Natural killer cell (primary cell): ENCODE measurements around the gene TTC12. TPM values are rescaled to one million over a fixed set of nuclear protein-coding genes. Genes with fewer than 3 reads are reported as not detected.

Experiments
- ATAC-seq, 3 donors: fragments of 150-1000 bp in 2 of 3; fragments of 200-7000 bp in 1 of 3; cut with Tn5 transposase; 1 replicate in 1 of 3; 2 replicates in 2 of 3; pipeline ENCODE4 v1.10.0; 2021; ENCODE audit warnings: mild to moderate bottlenecking in 2 of 3, moderate library complexity in 2 of 3
- DNase-seq, 2 donors: peaks; one replicate each; pipeline versions ENCODE4 v3.0.0 to v3.0.0-alpha.2; 2013 to 2021; ENCODE audit warnings: mixed read lengths in 1 of 2
- H3K27ac ChIP-seq: one replicate; pipeline ENCODE4 v1.5.1; 2013; ENCODE audit warnings: mild to moderate bottlenecking, low read length
- H3K27me3 ChIP-seq: one replicate; pipeline ENCODE4 v1.6.1; 2013; ENCODE audit warnings: low read length; ENCODE audit not compliant: control insufficient read depth, insufficient read depth
- H3K36me3 ChIP-seq: one replicate; pipeline ENCODE4 v1.6.1; 2013; ENCODE audit warnings: low read length; ENCODE audit not compliant: control insufficient read depth, insufficient read depth
- H3K4me1 ChIP-seq: one replicate; pipeline ENCODE4 v1.6.1; 2013; ENCODE audit warnings: low read length; ENCODE audit not compliant: control insufficient read depth, insufficient read depth
- H3K4me3 ChIP-seq: one replicate; pipeline ENCODE4 v1.5.1; 2013; ENCODE audit warnings: low read length
- H3K9me3 ChIP-seq: one replicate; pipeline ENCODE4 v1.6.1; 2013; ENCODE audit warnings: low read length; ENCODE audit not compliant: control insufficient read depth, insufficient read depth
- H3K27ac Mint-ChIP-seq, 2 donors: one replicate each; pipeline ENCODE4 v1.8.0; 2022; ENCODE audit warnings: mild to moderate bottlenecking in 2 of 2, mixed read lengths in 2 of 2, moderate library complexity in 1 of 2
- H3K27me3 Mint-ChIP-seq, 2 donors: one replicate each; pipeline ENCODE4 v1.8.0; 2022; ENCODE audit warnings: low read depth in 2 of 2, mixed read lengths in 2 of 2
- H3K36me3 Mint-ChIP-seq: one replicate; pipeline ENCODE4 v1.8.0; 2022; ENCODE audit warnings: mixed read lengths
- H3K4me1 Mint-ChIP-seq, 2 donors: one replicate each; pipeline ENCODE4 v1.8.0; 2022; ENCODE audit warnings: mixed read lengths in 2 of 2
- H3K4me3 Mint-ChIP-seq: one replicate; pipeline ENCODE4 v1.8.0; 2022; ENCODE audit warnings: mild to moderate bottlenecking, moderate library complexity, mixed read lengths
- H3K9me3 Mint-ChIP-seq, 2 donors: one replicate each; pipeline ENCODE4 v1.8.0; 2022; ENCODE audit warnings: mixed read lengths in 2 of 2
- WGBS: methylation state at CpG from one replicate; pipeline ENCODE4 v1.1.7; 2013; ENCODE audit warnings: missing lambda C conversion rate; ENCODE audit not compliant: insufficient coverage; 5-methylcytosine and 5-hydroxymethylcytosine counted together
- intact Hi-C: fragments of 100-400 bp; cut with micrococcal nuclease; formaldehyde crosslinking; loops from one replicate; pipeline ENCODE4 v1.14.2; 2022
- total RNA-seq, 4 donors: library from RNA; stranded (reverse); fragments of 120-200 nt in 1 of 4; gene quantifications; one replicate each; pipeline versions ENCODE4 v1.2.3 to v1.2.4, GENCODE V29; 2013 to 2022
- TF ChIP-seq, protein P1 (sequence below): fragments of 200-600 bp; IDR thresholded peaks from one replicate; pipeline ENCODE4 v1.8.0; 2022; ENCODE audit warnings: antibody characterized with exemption

TTC12 gene
- total RNA-seq, 3 donors from 2014 or later (not counting 1 experiment from before 2014, with no cell fraction given), result 20.8 to 25.4 (median 24.1) TPM

DNA sequence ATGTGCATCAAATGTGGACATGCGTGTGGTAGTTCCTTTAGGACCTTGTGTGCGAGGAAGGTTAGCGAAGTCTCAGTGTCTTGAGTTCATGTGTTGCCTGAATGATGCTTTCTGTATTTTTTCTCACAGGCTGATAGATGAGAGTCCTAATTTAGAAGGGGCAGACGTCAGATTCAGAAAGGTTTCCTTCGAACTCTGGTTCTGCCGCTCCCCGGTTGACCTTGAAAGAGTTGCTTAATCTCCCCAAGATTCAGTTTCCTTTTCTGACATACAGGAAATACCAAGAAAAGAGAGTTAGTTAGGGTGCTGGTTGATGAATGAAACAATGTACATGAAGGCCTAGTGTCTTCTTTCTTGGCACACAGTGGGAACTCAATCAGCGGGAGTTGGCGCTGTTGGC, 35.9 kb upstream of the TTC12 start:
- Histone ChIP-seq H3K9me3 (no peaks in the 10 kb centered on the region), H3K4me3 (no peak overlapping the region), H3K4me1 (no peaks in the 10 kb centered on the region), H3K27ac (no peak overlapping the region), H3K36me3 (peaks cover 33% of the 10 kb centered on the region), H3K27me3 (no peaks in the 10 kb centered on the region)
- peaks cover 23% of the 10 kb centered on the region for H3K36me3 Mint-ChIP-seq
- 94% methylated on average over 6 of the region's 9 CpGs for WGBS
- TF ChIP-seq, protein P1, sequence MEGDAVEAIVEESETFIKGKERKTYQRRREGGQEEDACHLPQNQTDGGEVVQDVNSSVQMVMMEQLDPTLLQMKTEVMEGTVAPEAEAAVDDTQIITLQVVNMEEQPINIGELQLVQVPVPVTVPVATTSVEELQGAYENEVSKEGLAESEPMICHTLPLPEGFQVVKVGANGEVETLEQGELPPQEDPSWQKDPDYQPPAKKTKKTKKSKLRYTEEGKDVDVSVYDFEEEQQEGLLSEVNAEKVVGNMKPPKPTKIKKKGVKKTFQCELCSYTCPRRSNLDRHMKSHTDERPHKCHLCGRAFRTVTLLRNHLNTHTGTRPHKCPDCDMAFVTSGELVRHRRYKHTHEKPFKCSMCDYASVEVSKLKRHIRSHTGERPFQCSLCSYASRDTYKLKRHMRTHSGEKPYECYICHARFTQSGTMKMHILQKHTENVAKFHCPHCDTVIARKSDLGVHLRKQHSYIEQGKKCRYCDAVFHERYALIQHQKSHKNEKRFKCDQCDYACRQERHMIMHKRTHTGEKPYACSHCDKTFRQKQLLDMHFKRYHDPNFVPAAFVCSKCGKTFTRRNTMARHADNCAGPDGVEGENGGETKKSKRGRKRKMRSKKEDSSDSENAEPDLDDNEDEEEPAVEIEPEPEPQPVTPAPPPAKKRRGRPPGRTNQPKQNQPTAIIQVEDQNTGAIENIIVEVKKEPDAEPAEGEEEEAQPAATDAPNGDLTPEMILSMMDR, result no peak
- no peak overlapping the region for H3K4me3 Mint-ChIP-seq
- intact Hi-C loops, result no loop called here
- no peaks in the 10 kb centered on the region for H3K4me1 Mint-ChIP-seq
- DNase-seq, result no peak
- no peaks in the 10 kb centered on the region for H3K9me3 Mint-ChIP-seq
- no peak for ATAC-seq
- no peaks in the 10 kb centered on the region for H3K27me3 Mint-ChIP-seq
- H3K27ac Mint-ChIP-seq, result peak overlapping the region in 1 of 2 donors; percentile 17

DNA sequence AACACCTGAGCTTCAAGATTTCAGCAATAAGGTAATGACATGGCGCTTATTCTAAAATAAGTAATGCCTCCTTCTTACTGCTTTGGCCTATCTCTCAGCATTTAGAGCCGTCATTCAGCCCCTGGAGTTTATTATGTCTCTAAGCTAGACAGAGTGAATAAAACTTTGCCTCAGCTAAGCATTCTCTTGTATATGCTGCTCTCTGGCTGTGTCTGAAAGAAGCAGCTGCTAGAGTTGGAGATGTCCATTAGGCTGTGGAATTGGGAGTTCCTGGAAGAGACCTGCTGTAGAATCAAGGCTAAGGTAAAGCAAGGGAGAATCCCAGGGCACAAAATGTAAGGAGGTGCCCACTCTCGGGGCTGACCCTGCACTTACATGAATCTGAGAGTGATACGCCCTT, 35.5 kb upstream of the TTC12 start:
- H3K27me3 ChIP-seq, result no peaks in the 10 kb centered on the region

DNA sequence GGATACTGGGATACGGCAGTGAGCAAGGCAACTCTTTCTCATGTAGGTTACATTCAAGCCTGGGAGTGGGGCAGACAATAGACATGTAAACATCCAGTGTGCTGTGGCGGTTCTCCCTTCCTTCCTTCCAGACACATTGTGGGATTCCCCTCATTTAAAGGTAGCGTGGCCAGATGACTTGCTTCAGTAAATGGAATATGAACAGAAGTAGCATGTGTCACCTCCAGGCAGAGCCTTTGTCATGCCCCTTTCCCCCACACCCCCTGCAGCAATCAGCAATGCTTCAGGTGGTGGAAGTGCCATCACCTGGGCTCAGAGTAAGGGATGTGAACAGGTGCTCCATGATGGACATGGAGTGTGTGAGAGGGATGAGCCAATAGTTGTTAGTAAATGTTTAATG, 34.8 kb upstream of the TTC12 start:
- TF ChIP-seq, protein P1, result no peak
- Histone ChIP-seq H3K27me3 (no peaks in the 10 kb centered on the region), H3K36me3 (peaks cover 22% of the 10 kb centered on the region), H3K9me3 (no peaks in the 10 kb centered on the region), H3K4me3 (no peak overlapping the region), H3K27ac (no peak overlapping the region), H3K4me1 (no peaks in the 10 kb centered on the region)
- H3K4me3 Mint-ChIP-seq, result no peak overlapping the region
- H3K9me3 Mint-ChIP-seq, result no peaks in the 10 kb centered on the region
- no peak for DNase-seq
- intact Hi-C loops, result no loop called here
- no peak for ATAC-seq
- H3K36me3 Mint-ChIP-seq, result peaks cover 23% of the 10 kb centered on the region
- H3K4me1 Mint-ChIP-seq, result no peaks in the 10 kb centered on the region
- 87% methylated on average over 3 of the region's 3 CpGs for WGBS
- peak overlapping the region in 1 of 2 donors; percentile 17 for H3K27ac Mint-ChIP-seq
- no peaks in the 10 kb centered on the region for H3K27me3 Mint-ChIP-seq

More for the DNA sequence above, 35.5 kb upstream of the TTC12 start:
- peaks cover 29% of the 10 kb centered on the region for H3K36me3 ChIP-seq
- intact Hi-C loops, result no loop called here
- H3K4me1 ChIP-seq, result no peaks in the 10 kb centered on the region
- H3K36me3 Mint-ChIP-seq, result peaks cover 23% of the 10 kb centered on the region
- H3K27ac Mint-ChIP-seq, result peak overlapping the region in 1 of 2 donors; percentile 17
- ATAC-seq (no peak), DNase-seq (no peak)
- no peak overlapping the region for H3K4me3 ChIP-seq
- WGBS, result 92% methylated on average over 4 of the region's 4 CpGs
- H3K4me1 Mint-ChIP-seq, result no peaks in the 10 kb centered on the region
- H3K9me3 Mint-ChIP-seq, result no peaks in the 10 kb centered on the region
- no peaks in the 10 kb centered on the region for H3K27me3 Mint-ChIP-seq
- H3K27ac ChIP-seq, result no peak overlapping the region
- no peak overlapping the region for H3K4me3 Mint-ChIP-seq
- TF ChIP-seq, protein P1, result no peak
- no peaks in the 10 kb centered on the region for H3K9me3 ChIP-seq

DNA sequence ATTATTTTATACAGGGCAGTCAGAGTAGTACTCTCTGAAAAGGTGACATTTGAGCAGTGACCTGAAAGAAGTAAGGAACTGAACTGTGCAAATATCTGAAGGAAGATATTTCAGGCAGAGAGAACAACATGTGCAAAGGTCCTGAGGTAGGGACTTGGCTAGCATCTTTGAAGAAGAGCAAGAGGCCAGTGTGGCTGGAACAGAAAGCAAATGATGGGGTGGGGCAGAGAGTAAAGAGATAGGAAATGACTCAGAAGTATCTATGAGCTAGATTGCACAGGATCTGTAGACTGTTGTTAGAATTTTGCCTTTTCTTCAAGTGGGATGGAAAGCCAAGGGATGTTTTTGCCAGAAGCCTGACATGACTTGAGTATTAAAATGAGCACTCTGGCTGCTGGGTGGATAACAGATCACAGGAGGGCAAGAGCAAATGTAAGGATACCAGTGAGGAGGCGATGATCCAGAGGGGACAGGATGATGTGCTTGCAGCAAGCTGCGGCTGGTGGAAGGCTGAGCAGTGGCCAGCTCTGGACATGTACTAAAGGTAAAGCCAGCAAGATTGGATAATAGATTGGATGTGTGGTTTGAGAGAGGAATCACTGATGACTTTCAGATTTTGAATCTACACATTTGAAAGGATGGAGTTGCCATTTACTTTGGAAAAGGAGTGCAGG, 33.2 kb upstream of the TTC12 start:
- Histone ChIP-seq H3K27ac (no peak overlapping the region), H3K9me3 (no peaks in the 10 kb centered on the region), H3K27me3 (no peaks in the 10 kb centered on the region), H3K36me3 (peaks cover 8% of the 10 kb centered on the region), H3K4me1 (no peaks in the 10 kb centered on the region), H3K4me3 (no peak overlapping the region)
- TF ChIP-seq, protein P1, result no peak
- intact Hi-C loops, result no loop called here
- H3K36me3 Mint-ChIP-seq, result peaks cover 10% of the 10 kb centered on the region
- H3K27ac Mint-ChIP-seq, result no peak overlapping the region
- no peaks in the 10 kb centered on the region for H3K27me3 Mint-ChIP-seq
- WGBS, result 93% methylated on average over 2 of the region's 2 CpGs
- H3K4me3 Mint-ChIP-seq, result no peak overlapping the region
- H3K4me1 Mint-ChIP-seq, result no peaks in the 10 kb centered on the region
- no peak for ATAC-seq
- H3K9me3 Mint-ChIP-seq, result no peaks in the 10 kb centered on the region
- no peak for DNase-seq
